Nephron progenitor cell (in vitro differentiated cells): ENCODE results near the gene TRIM54.

Experiments used
- DNase-seq: peaks from one replicate; pipeline ENCODE4 v3.0.0; 2021
- H3K27ac Mint-ChIP-seq: 2 replicates; pipeline ENCODE4 v1.8.0; 2021; ENCODE audit warnings: mild to moderate bottlenecking, moderate library complexity, mixed read lengths
- H3K27me3 Mint-ChIP-seq: 2 replicates; pipeline ENCODE4 v1.8.0; 2021; ENCODE audit warnings: mild to moderate bottlenecking, low read depth, mixed read lengths; ENCODE audit not compliant: poor library complexity
- H3K36me3 Mint-ChIP-seq: 2 replicates; pipeline ENCODE4 v1.8.0; 2021; ENCODE audit warnings: low read depth, mixed read lengths
- H3K4me1 Mint-ChIP-seq: 2 replicates; pipeline ENCODE4 v1.8.0; 2021; ENCODE audit warnings: mixed read lengths
- H3K4me3 Mint-ChIP-seq: 2 replicates; pipeline ENCODE4 v1.8.0; 2021; ENCODE audit warnings: mild to moderate bottlenecking, moderate library complexity, mixed read lengths
- H3K9me3 Mint-ChIP-seq: 2 replicates; pipeline ENCODE4 v1.8.0; 2021; ENCODE audit warnings: mild to moderate bottlenecking, moderate library complexity, mixed read lengths
- CTCF ChIP-seq: fragments of 200-600 bp; sonication (generic); IDR thresholded peaks from 2 replicates; pipeline ENCODE4 v1.5.0; 2021; ENCODE audit warnings: antibody characterized with exemption

Gene TRIM54

GRCh38 chr2:27245116-27245515 is 37.1 kb upstream of the TRIM54 start:
- Mint-ChIP-seq H3K4me1 (peaks cover 17% of the 10 kb centered on the region), H3K9me3 (no peaks in the 10 kb centered on the region), H3K36me3 (peaks cover 27% of the 10 kb centered on the region), H3K4me3 (no peak overlapping the region), H3K27ac (peak overlapping the region; percentile 59), H3K27me3 (peaks cover 3% of the 10 kb centered on the region)
- no peak for TF ChIP-seq CTCF
- no peak for DNase-seq

DNA sequence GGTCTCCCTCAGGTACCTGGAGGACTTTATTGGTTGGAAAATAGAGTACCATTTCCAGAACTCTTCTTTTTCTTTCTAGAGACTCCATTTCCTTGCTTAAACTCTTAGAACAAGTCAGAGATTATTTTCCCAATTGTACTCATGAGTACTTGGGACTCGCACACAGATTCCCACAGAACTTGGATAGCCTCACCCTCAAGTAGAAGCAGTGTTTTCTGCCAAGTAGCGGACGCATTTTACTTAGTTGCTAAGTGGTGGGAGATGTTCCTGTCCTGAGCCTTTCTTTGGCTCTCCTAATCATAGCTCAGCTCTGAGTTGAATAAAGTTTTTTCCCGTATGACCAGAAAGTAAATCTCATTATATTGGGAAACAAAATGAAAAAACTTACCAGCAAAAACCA is 36.6 kb upstream of the TRIM54 start:
- no peak for TF ChIP-seq CTCF
- Mint-ChIP-seq H3K27me3 (peaks cover 6% of the 10 kb centered on the region), H3K36me3 (peaks cover 21% of the 10 kb centered on the region), H3K9me3 (no peaks in the 10 kb centered on the region), H3K4me3 (no peak overlapping the region), H3K27ac (peak overlapping the region; percentile 59), H3K4me1 (peaks cover 21% of the 10 kb centered on the region)
- no peak for DNase-seq

- peaks cover 8% of the 10 kb centered on the region for H3K36me3 Mint-ChIP-seq
- no peak overlapping the region for H3K27ac Mint-ChIP-seq
- H3K4me1 Mint-ChIP-seq = peaks cover 38% of the 10 kb centered on the region
- DNase-seq = no peak
- no peaks in the 10 kb centered on the region for H3K9me3 Mint-ChIP-seq
- no peak overlapping the region for H3K4me3 Mint-ChIP-seq
- no peak for TF ChIP-seq CTCF
- peaks cover 7% of the 10 kb centered on the region for H3K27me3 Mint-ChIP-seq
Measured at GRCh38 chr2:27247893-27248292, 34.3 kb upstream of the TRIM54 start.

- H3K27me3 Mint-ChIP-seq = peaks cover 7% of the 10 kb centered on the region
- TF ChIP-seq CTCF = no peak
- H3K4me1 Mint-ChIP-seq = peaks cover 40% of the 10 kb centered on the region
- H3K36me3 Mint-ChIP-seq = peaks cover 2% of the 10 kb centered on the region
- DNase-seq = no peak
- H3K27ac Mint-ChIP-seq = no peak overlapping the region
- H3K4me3 Mint-ChIP-seq = no peak overlapping the region
- H3K9me3 Mint-ChIP-seq = no peaks in the 10 kb centered on the region
Measured at GRCh38 chr2:27249159-27249890, 32.9 kb upstream of the TRIM54 start.

- peak; percentile 62 for TF ChIP-seq CTCF
- peak; percentile 79 for DNase-seq
- Mint-ChIP-seq H3K4me3 (peak overlapping the region; percentile 58), H3K9me3 (no peaks in the 10 kb centered on the region), H3K27me3 (peaks cover 12% of the 10 kb centered on the region), H3K36me3 (no peaks in the 10 kb centered on the region), H3K4me1 (peaks cover 48% of the 10 kb centered on the region), H3K27ac (no peak overlapping the region)
Measured at GRCh38 chr2:27249891-27250651, 32.2 kb upstream of the TRIM54 start.
